Panc1 (cell line): ENCODE measurements around the gene AK2.

Source experiments
- CTCF ChIP-seq: fragments of 450-650 bp; IDR thresholded peaks from 2 replicates; pipeline ENCODE4 v1.5.1; 2017; ENCODE audit warnings: mild to moderate bottlenecking
- POLR2AphosphoS5 ChIP-seq: IDR thresholded peaks from 2 replicates; pipeline ENCODE4 v1.6.1; 2012; ENCODE audit warnings: mild to moderate bottlenecking, low read depth, low read length, moderate library complexity
- REST ChIP-seq, 2 experiments: IDR thresholded peaks; 2 replicates each; pipeline ENCODE4 v1.6.1; 2011 to 2012; ENCODE audit warnings: low read depth in 2 of 2, control low read depth in 1 of 2, low read length in 1 of 2, mild to moderate bottlenecking in 1 of 2, moderate library complexity in 1 of 2; ENCODE audit not compliant: insufficient read depth in 1 of 2
- SIN3A ChIP-seq: IDR thresholded peaks from 2 replicates; pipeline ENCODE4 v1.6.1; 2012; ENCODE audit warnings: low read depth, mild to moderate bottlenecking, low read length, moderate library complexity, borderline replicate concordance; ENCODE audit not compliant: insufficient read depth
- TCF7L2 ChIP-seq: IDR thresholded peaks from 2 replicates; pipeline ENCODE4 v1.6.1; 2011; ENCODE audit warnings: mild to moderate bottlenecking, low read depth, low read length, inconsistent platforms

- TF ChIP-seq CTCF (no peak), POLR2AphosphoS5 (no peak), TCF7L2 (no peak), REST (IDR thresholded peaks at IDR 0.05; ENCODE audit: insufficient read depth in 1 of 2, low read depth in 2 of 2, low read length in 1 of 2) (no peak), SIN3A (no peak)
Observed at GRCh38 chr1:33013791-33014190, 22.9 kb downstream of the AK2 start.
